Chondrocyte (in vitro differentiated cells): ENCODE measurements around the gene PSMD4. TPM values are rescaled to one million over a fixed set of nuclear protein-coding genes. Genes with fewer than 3 reads are reported as not detected.

Experiments
- DNase-seq: peaks from one replicate; pipeline ENCODE4 v3.0.0; 2021; ENCODE audit warnings: mixed read lengths, low spot score
- H3K27ac Mint-ChIP-seq: one replicate; pipeline ENCODE4 v1.8.0; 2021; ENCODE audit warnings: mild to moderate bottlenecking, moderate library complexity, mixed read lengths; ENCODE audit not compliant: unreplicated experiment
- H3K27me3 Mint-ChIP-seq: 2 replicates; pipeline ENCODE4 v1.8.0; 2021; ENCODE audit warnings: low read depth, mixed read lengths
- H3K36me3 Mint-ChIP-seq: 2 replicates; pipeline ENCODE4 v1.8.0; 2021; ENCODE audit warnings: low read depth, mixed read lengths
- H3K4me1 Mint-ChIP-seq: 2 replicates; pipeline ENCODE4 v1.8.0; 2021; ENCODE audit warnings: low read depth, mild to moderate bottlenecking, mixed read lengths
- H3K4me3 Mint-ChIP-seq: one replicate; pipeline ENCODE4 v1.8.0; 2021; ENCODE audit warnings: mild to moderate bottlenecking, moderate library complexity, mixed read lengths; ENCODE audit not compliant: unreplicated experiment
- H3K9me3 Mint-ChIP-seq: 2 replicates; pipeline ENCODE4 v1.8.0; 2021; ENCODE audit warnings: low read depth, mixed read lengths
- CTCF ChIP-seq: fragments of 200-600 bp; sonication (generic); IDR thresholded peaks from 2 replicates; pipeline ENCODE4 v1.5.0; 2021; ENCODE audit warnings: antibody characterized with exemption, mild to moderate bottlenecking, moderate library complexity
- total RNA-seq: library from RNA; stranded (reverse); gene quantifications from 3 replicates; pipeline ENCODE4 v1.2.1, GENCODE V29; 2021

The PSMD4 gene
- total RNA-seq, 1 donor from 2014 or later: 113 TPM

- no peak for TF ChIP-seq CTCF
- Mint-ChIP-seq H3K36me3 (peaks cover 4% of the 10 kb centered on the region), H3K4me3 (no peak overlapping the region)
These were observed 4.8 kb downstream of the PSMD4 start for GRCh38 chr1:151259351-151259750.

GRCh38 chr1:151265446-151266236, 11.1 kb downstream of the PSMD4 start:
- TF ChIP-seq CTCF: no peak
- Mint-ChIP-seq H3K4me1 (no peaks in the 10 kb centered on the region), H3K27ac (no peak overlapping the region), H3K36me3 (peaks cover 32% of the 10 kb centered on the region), H3K9me3 (no peaks in the 10 kb centered on the region), H3K27me3 (no peaks in the 10 kb centered on the region), H3K4me3 (no peak overlapping the region)
- DNase-seq: no peak

More at GRCh38 chr1:151259351-151259750, 4.8 kb downstream of the PSMD4 start:
- no peaks in the 10 kb centered on the region for H3K9me3 Mint-ChIP-seq
- no peak overlapping the region for H3K27ac Mint-ChIP-seq
- H3K27me3 Mint-ChIP-seq: no peaks in the 10 kb centered on the region
- H3K4me1 Mint-ChIP-seq: peaks cover 28% of the 10 kb centered on the region
- no peak for DNase-seq

- no peak overlapping the region for H3K4me3 Mint-ChIP-seq
- H3K9me3 Mint-ChIP-seq: no peaks in the 10 kb centered on the region
- H3K27ac Mint-ChIP-seq: no peak overlapping the region
- peaks cover 34% of the 10 kb centered on the region for H3K36me3 Mint-ChIP-seq
- no peak for DNase-seq
- H3K4me1 Mint-ChIP-seq: no peaks in the 10 kb centered on the region
- H3K27me3 Mint-ChIP-seq: no peaks in the 10 kb centered on the region
- no peak for TF ChIP-seq CTCF
These were observed 11.8 kb downstream of the PSMD4 start for GRCh38 chr1:151266315-151266714.

- peaks cover 38% of the 10 kb centered on the region for H3K36me3 Mint-ChIP-seq
These were observed 12.3 kb downstream of the PSMD4 start for GRCh38 chr1:151266821-151267220.

GRCh38 chr1:151267760-151268159, 13.2 kb downstream of the PSMD4 start:
- no peak overlapping the region for H3K4me3 Mint-ChIP-seq
- DNase-seq: no peak
- no peaks in the 10 kb centered on the region for H3K9me3 Mint-ChIP-seq
- no peaks in the 10 kb centered on the region for H3K27me3 Mint-ChIP-seq
- H3K4me1 Mint-ChIP-seq: no peaks in the 10 kb centered on the region
- TF ChIP-seq CTCF: no peak
- H3K27ac Mint-ChIP-seq: no peak overlapping the region
- H3K36me3 Mint-ChIP-seq: peaks cover 41% of the 10 kb centered on the region

More at GRCh38 chr1:151266821-151267220, 12.3 kb downstream of the PSMD4 start:
- DNase-seq: no peak
- H3K4me1 Mint-ChIP-seq: no peaks in the 10 kb centered on the region
- no peak overlapping the region for H3K4me3 Mint-ChIP-seq
- TF ChIP-seq CTCF: no peak
- no peak overlapping the region for H3K27ac Mint-ChIP-seq
- H3K27me3 Mint-ChIP-seq: no peaks in the 10 kb centered on the region
- H3K9me3 Mint-ChIP-seq: no peaks in the 10 kb centered on the region
